T47D (cell line): ENCODE data around the gene HOXC6.

ENCODE experiments used
- DNase-seq, 2 experiments: peaks; one replicate each; pipeline versions ENCODE4 v3.0.0 to v3.0.0-alpha.2; 2011 to 2012; ENCODE audit warnings: low read depth in 1 of 2, low spot score in 1 of 2
- JUND ChIP-seq: IDR thresholded peaks from 2 replicates; pipeline ENCODE4 v1.6.1; 2012; ENCODE audit warnings: low read depth
- in situ Hi-C: cut with HindIII; loops from 2 replicates; pipeline ENCODE4 v1.10.0; 2016; ENCODE audit warnings: low sequenced_read_pairs, low pct_unique_long_range_greater_than_20kb

Gene HOXC6

DNA sequence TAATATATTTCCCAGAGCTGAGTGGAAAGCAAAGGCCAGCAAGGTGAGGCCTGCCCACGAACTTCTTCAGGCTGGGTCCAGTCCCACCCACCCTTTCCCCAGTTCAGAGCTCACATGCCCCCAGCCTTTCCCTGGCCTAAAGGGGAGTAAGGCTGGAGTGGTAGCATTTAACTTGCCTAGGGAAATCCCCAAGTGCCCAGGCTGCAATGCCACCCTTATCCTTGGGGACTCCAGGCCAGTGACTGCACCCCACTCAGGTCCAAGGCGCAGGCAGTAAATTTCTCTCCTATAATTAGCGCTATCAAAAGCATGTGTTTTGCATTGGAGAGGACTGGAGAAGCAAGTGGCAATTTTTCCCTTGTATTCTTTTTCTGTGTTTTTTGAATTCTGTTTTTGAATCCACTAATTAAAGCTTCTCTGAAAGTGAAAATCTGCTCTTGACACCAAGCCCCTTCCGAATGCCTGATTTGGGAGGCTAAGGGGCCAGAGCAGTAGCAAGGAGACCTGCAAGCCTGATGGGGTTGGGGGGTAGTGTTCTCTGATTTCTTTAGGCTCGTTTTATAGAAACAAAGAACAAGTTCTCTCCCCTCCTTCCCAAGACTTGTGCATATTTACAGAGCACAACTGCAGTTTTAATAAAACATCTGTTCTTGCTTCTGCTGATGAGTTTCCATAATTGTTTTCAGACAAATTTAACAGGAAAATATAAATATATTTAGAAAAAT lies 3.5 kb upstream of the HOXC6 start:
- no peak for DNase-seq
- in situ Hi-C loops, result loop anchor here (25.0 kb wide), 1 partner anchor 163 kb away; the partner anchor contains the start of gene SMUG1
- TF ChIP-seq JUND, result no peak

DNA sequence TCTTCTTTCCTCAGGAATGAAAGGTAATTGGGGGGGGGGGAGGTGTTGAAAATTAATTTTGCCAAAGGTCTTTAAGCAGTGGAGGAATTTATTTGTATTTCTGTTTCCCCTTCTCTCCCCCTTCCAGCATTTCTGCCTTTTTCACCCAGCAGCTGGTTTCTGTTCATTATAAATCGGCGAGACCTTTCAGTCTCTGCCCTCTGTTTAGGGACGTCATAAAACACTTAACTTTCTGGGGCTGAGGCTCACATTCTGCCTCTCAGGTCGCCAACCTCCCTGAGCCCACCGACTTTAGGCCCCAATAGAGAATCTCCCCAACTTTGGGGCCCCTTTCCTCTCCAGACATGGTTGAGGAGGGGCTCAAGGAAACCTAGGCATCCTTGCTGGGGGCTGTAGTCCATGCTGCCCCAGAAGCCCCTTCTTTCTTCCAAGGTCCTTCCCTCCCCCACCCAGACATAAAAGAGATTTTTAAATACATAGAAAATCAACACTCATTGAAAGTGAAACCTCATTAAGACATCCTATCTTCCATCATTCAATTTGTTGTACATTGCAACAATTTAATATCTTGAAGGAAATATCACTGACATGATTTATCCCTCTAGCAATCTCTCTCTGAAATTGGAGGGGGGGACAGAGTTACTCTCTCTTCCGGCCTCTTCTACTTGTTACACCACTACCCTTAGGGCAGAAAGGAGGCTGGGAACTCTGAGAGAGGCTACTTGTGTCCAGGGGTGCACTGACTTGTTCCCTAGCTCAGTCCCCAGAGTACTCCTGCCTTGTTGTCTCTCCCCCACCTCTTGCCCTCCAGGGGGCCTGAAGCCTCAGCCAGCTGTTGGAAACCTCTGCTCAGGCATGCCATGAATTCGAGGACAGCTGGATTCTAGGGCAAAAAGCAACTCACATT lies 2.5 kb upstream of the HOXC6 start:
- in situ Hi-C loops, result no loop called here
- no peak for TF ChIP-seq JUND
- no peak for DNase-seq

DNA sequence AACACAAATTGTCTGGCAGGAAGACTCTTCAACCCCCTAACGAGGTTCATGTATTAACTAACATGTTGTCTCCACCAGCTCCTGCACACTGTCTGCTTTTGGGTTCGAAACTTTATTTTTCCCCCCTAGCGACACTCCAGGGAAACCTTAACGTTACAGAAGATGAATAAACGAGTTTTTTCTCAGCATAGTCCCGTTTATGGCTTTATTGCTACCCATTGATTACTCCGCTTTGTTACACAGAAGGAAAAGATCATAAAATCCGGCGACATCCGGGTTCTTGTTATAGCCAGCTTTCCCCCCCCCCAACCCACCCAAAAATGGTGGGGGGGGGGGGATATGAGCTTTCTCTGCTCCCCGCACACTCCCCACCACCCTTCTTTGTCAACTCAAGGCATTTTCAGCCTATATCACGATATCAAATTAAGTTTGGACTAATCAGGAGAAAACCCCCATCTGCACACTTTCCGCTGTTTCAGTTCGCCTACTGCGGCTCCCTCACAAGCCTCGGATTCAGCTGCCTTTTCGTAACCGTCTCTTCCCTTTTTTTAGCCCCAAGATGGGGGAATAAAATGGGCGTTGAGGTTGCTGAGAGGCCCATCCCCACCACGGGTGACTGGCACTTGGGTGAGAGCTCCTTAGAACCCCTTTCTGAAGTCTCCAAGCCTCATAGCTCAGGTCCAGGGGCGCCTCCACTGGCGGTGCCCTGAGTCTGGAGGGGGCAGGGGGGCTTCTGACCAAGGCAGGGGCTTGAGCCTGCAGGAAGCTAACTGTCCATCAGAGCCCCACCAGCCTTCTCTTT lies 1.4 kb upstream of the HOXC6 start:
- no peak for TF ChIP-seq JUND
- no peak for DNase-seq
- in situ Hi-C loops, result no loop called here

DNA sequence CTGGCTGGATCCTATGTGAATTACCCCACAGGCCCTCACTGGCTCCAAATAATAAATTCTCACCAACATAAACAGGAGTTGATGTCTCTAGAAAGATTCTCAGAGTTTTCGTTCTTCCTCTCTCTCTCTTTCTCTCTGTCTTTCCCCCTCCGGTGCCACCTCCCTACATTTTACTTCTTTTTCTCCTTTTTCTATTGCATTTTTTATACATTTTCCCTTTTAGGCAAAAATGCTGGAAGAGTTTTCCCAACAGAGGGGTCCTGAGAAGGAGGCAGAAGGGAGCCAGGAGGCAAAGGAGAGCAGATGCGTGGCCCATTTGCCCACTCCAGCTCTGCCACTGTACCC lies 826 bp upstream of the HOXC6 start:
- no peak for DNase-seq
- in situ Hi-C loops, result no loop called here

DNA sequence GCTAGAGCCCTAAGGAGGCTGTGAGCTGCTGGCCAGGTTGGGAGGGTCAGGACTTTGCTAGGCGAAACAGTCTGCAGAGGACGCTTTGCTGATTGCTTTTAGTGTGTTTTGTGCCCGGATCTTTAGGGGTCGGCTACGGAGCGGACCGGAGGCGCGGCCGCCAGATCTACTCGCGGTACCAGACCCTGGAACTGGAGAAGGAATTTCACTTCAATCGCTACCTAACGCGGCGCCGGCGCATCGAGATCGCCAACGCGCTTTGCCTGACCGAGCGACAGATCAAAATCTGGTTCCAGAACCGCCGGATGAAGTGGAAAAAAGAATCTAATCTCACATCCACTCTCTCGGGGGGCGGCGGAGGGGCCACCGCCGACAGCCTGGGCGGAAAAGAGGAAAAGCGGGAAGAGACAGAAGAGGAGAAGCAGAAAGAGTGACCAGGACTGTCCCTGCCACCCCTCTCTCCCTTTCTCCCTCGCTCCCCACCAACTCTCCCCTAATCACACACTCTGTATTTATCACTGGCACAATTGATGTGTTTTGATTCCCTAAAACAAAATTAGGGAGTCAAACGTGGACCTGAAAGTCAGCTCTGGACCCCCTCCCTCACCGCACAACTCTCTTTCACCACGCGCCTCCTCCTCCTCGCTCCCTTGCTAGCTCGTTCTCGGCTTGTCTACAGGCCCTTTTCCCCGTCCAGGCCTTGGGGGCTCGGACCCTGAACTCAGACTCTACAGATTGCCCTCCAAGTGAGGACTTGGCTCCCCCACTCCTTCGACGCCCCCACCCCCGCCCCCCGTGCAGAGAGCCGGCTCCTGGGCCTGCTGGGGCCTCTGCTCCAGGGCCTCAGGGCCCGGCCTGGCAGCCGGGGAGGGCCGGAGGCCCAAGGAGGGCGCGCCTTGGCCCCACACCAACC lies 1.5 kb downstream of the HOXC6 start:
- in situ Hi-C loops, result no loop called here
- DNase-seq, result no peak
- no peak for TF ChIP-seq JUND

More for the DNA sequence above, 826 bp upstream of the HOXC6 start:
- no peak for TF ChIP-seq JUND

DNA sequence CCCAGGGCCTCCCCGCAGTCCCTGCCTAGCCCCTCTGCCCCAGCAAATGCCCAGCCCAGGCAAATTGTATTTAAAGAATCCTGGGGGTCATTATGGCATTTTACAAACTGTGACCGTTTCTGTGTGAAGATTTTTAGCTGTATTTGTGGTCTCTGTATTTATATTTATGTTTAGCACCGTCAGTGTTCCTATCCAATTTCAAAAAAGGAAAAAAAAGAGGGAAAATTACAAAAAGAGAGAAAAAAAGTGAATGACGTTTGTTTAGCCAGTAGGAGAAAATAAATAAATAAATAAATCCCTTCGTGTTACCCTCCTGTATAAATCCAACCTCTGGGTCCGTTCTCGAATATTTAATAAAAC lies 2.2 kb downstream of the HOXC6 start:
- TF ChIP-seq JUND, result no peak
- no peak for DNase-seq
- in situ Hi-C loops, result no loop called here

DNA sequence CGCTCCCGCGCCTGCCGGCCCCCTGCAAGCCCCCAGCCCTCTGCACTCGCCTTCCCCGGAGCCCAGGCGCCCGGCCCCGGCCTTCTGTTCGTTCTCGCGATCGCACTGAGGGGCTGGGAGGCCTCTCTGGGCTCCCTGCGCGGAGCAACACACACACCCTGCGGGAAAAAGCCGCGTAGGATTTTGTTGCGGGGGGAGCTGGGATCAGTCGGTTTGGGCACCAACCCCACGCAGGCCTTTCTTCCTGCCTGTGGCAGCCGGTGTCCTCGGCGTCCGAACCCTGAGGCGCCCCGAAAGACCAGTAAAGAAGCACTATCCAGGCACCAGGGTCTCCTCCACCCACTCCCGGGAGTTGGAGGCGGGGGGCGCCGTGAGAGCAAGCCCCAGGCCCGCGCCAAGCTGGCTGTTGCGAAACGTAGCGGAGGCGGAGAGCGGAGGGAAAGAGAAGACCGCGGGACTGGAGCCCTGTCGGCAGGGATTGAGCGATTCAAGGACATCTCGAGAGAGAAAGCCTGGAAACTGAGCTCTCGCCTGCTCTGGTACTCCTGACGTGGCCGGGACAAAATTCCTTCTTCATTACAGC lies 2.7 kb downstream of the HOXC6 start:
- in situ Hi-C loops, result no loop called here
- no peak for DNase-seq
- no peak for TF ChIP-seq JUND

DNA sequence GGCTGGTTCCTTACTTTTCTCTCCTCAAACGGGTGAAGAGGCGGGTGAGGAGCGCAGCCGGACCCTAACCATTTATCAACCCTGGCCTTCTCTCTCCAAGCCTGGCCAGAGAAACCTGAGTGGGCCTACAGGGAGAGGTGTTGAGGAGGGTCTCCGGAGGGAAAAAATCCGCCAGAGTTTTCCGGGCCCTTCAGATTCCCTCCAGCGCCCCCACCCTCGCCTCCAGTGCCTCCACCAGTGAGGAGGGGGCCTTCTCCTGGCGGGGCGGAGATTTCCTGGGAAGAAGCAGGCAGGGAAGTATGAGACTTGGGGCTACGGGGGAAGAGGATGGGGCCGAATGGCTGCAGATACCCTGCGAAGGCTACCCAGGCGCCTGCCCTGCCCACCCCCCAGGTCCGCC lies 3.2 kb downstream of the HOXC6 start:
- in situ Hi-C loops, result no loop called here
- no peak for DNase-seq
- TF ChIP-seq JUND, result no peak

DNA sequence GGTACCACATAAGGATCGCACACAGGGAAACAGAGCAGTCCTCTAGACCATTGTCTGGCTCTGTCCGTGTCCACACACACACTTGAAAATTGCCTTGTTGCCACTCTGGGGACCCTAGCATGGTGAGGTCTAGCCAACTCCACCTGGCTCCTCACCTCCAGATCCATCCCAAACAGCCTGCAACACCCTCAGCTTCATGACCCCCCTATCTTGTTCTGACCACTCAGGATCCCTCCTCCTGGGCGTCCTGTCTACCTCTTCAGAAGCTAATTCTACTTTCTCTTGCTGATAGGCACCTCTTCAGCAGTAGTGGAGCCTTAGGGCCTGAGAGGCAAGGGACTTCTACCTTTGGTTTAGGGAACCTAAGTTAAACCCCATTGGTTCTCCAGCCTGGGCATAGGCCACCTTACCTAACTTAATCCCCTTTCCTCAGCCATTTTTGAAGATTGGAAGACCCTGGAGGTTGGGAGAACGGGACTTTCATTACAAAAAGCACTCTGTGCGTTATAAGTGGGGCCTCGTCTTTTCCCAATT lies 3.9 kb downstream of the HOXC6 start:
- DNase-seq, result no peak
- in situ Hi-C loops, result no loop called here
- TF ChIP-seq JUND, result no peak

DNA sequence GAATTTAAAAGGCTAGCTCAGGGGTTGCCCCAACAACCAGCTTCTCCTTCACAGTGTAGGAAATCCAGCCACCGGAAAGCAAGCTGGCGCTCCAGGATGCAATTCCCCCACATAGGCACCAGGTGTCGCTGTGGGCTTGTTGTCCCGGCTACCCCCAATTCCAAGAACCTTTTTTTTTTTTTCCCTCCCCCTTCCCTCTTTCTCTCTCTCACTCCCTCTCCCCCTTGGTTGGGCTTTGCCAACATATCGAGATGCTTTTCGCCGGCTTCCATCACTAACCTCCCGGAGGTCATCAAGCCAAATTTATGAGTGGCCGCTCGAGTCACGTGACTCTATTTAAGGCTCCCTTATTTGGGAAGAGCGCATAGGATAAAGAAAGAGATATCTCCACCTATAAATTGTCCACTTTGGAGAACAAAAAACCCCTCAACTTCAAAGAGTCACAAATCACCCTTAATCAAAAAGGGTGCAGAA lies 4.4 kb downstream of the HOXC6 start, which contains the start of gene HOXC5:
Gene HOXC5 (plus strand): TSS at position 424 of the 474 bp plus-strand sequence. CDS start 73 bp downstream, outside the sequence.
- in situ Hi-C loops, result no loop called here
- peak; percentile 79 to 99 for DNase-seq
- TF ChIP-seq JUND, result no peak
